Right lobe of liver (tissue), 6 donors: ENCODE data around the gene TSPAN9. TPM values are rescaled to one million over a fixed set of nuclear protein-coding genes. Genes with fewer than 3 reads are reported as not detected.

Experiments used
- ATAC-seq, 4 donors: fragments of 200-7000 bp; cut with Tn5 transposase; one replicate each; pipeline ENCODE4 v1.9.1; 2020; ENCODE audit warnings: mild to moderate bottlenecking in 4 of 4, moderate library complexity in 4 of 4
- DNase-seq, 3 donors: peaks; one replicate each; pipeline ENCODE4 v3.0.0-alpha.2; 2020
- H3K27ac ChIP-seq, 3 donors: fragments of 200-600 bp; one replicate each; pipeline ENCODE4 v1.8.0; 2022
- H3K27me3 ChIP-seq, 2 donors: fragments of 200-600 bp; one replicate each; pipeline ENCODE4 v1.8.0; 2022
- H3K36me3 ChIP-seq, 4 donors: fragments of 200-600 bp; sonication (generic) in 1 of 4; one replicate each; pipeline versions ENCODE4 v1.5.1 to v1.8.0; 2017 to 2022; ENCODE audit warnings: control low read depth in 1 of 4
- H3K4me1 ChIP-seq, 4 donors: fragments of 200-600 bp; sonication (generic) in 1 of 4; one replicate each; pipeline versions ENCODE4 v1.5.1 to v1.8.0; 2017 to 2022; ENCODE audit warnings: control low read depth in 1 of 4
- H3K4me3 ChIP-seq, 3 donors: fragments of 200-600 bp; one replicate each; pipeline ENCODE4 v1.8.0; 2022
- H3K9me3 ChIP-seq, 4 donors: fragments of 200-600 bp; sonication (generic) in 1 of 4; one replicate each; pipeline versions ENCODE4 v1.5.1 to v1.8.0; 2017 to 2022; ENCODE audit warnings: control low read depth in 1 of 4
- CTCF ChIP-seq, 4 donors: fragments of 200-600 bp in 3 of 4; fragments of 450-650 bp in 1 of 4; IDR thresholded peaks; one replicate each; pipeline versions ENCODE4 v1.5.1 to v1.8.0; 2016 to 2022; ENCODE audit warnings: antibody characterized with exemption in 4 of 4, mild to moderate bottlenecking in 2 of 4
- POLR2A ChIP-seq: fragments of 450-650 bp; IDR thresholded peaks from one replicate; pipeline ENCODE4 v1.6.1; 2017; ENCODE audit warnings: antibody characterized with exemption, mild to moderate bottlenecking
- WGBS: methylation state at CpG from one replicate; pipeline ENCODE4 v1.1.6; 2018; ENCODE audit warnings: low coverage, low lambda C conversion rate; ENCODE audit not compliant: insufficient coverage; ENCODE audit errors: missing lambda C conversion rate; 5-methylcytosine and 5-hydroxymethylcytosine counted together
- intact Hi-C, 2 donors: fragments of 100-400 bp; cut with DNase I; formaldehyde crosslinking; loops; one replicate each; pipeline versions ENCODE4 v1.11.2 to v1.14.1; 2022
- total RNA-seq, 6 experiments: library from RNA; depleted of rRNA in 2 of 6; stranded (reverse); fragments of >200 nt in 2 of 6; fragmentation: NEBNext Ultra II Directional in 3 of 6; extraction: Animal tissue kit (Norgen Biotek cat#: 25700) in 3 of 6; gene quantifications; one replicate each; pipeline versions ENCODE4 v1.1.0 to v1.2.4, GENCODE V29; 2016 to 2023
- donor health status: DM: no; HTN: yes; CAD: no.
- donor health status: DM: no; HTN: no; CAD: no.
- donor health status: DM: no; HTN: no; CAD: no.
- donor health status: DM: no; HTN: yes; CAD: no.
- donor health status: DM: no; HTN: yes; CAD: no.

Gene TSPAN9
- total RNA-seq, 6 experiments from 2014 or later, result 23.7 to 53.2 (median 39.8) TPM

GRCh38 chr12:3165078-3165980 lies 88.2 kb downstream of the TSPAN9 start:
- Histone ChIP-seq H3K36me3 (peaks cover 0 to 3% (median 0%) of the 10 kb centered on the region in 4 donors), H3K27me3 (no peaks in the 10 kb centered on the region), H3K4me1 (peaks cover 0 to 9% (median 3%) of the 10 kb centered on the region in 4 donors), H3K9me3 (no peaks in the 10 kb centered on the region), H3K4me3 (no peak overlapping the region), H3K27ac (no peak overlapping the region)
- TF ChIP-seq POLR2A, result no peak
- no peak for TF ChIP-seq CTCF (IDR thresholded peaks at IDR 0.05)
- ATAC-seq (peak; percentile 33 to 83 (median 68)), DNase-seq (peak in 1 of 3 donors; percentile 33)
- WGBS, result 84% methylated on average over 13 of the region's 22 CpGs
- intact Hi-C loops, result no loop called here

GRCh38 chr12:3167636-3168035 lies 90.5 kb downstream of the TSPAN9 start:
- no CpG with 5 or more reads among the region's 3 CpGs for WGBS
- ATAC-seq (no peak), DNase-seq (peak in 1 of 3 donors; percentile 23)
- H3K27ac ChIP-seq, result no peak overlapping the region
- intact Hi-C loops, result no loop called here
- no peak overlapping the region for H3K4me3 ChIP-seq
- H3K27me3 ChIP-seq, result no peaks in the 10 kb centered on the region
- TF ChIP-seq CTCF (IDR thresholded peaks at IDR 0.05), result no peak
- no peak for TF ChIP-seq POLR2A
- H3K4me1 ChIP-seq, result peaks cover 0 to 9% (median 3%) of the 10 kb centered on the region in 4 donors
- H3K9me3 ChIP-seq, result no peaks in the 10 kb centered on the region
- peaks cover 0 to 3% (median 0%) of the 10 kb centered on the region in 4 donors for H3K36me3 ChIP-seq

- Histone ChIP-seq H3K36me3 (peaks cover 0 to 3% (median 0%) of the 10 kb centered on the region in 4 donors), H3K27me3 (no peaks in the 10 kb centered on the region), H3K27ac (no peak overlapping the region), H3K4me3 (no peak overlapping the region), H3K4me1 (peaks cover 0 to 9% (median 3%) of the 10 kb centered on the region in 4 donors), H3K9me3 (no peaks in the 10 kb centered on the region)
- WGBS, result 75% methylated on average over 14 of the region's 22 CpGs
- ATAC-seq (peak in 1 of 4 donors; percentile 62), DNase-seq (peak in 1 of 3 donors; percentile 11)
- TF ChIP-seq POLR2A (no peak), CTCF (IDR thresholded peaks at IDR 0.05) (no peak)
- intact Hi-C loops, result no loop called here
Observed at GRCh38 chr12:3168223-3169221, 91.3 kb downstream of the TSPAN9 start.

GRCh38 chr12:3170423-3171194 lies 93.4 kb downstream of the TSPAN9 start:
- TF ChIP-seq POLR2A, result no peak
- TF ChIP-seq CTCF (IDR thresholded peaks at IDR 0.05), result no peak
- ATAC-seq (no peak), DNase-seq (peak in 1 of 3 donors; percentile 23)
- intact Hi-C loops, result no loop called here
- WGBS, result 82% methylated on average over 16 of the region's 20 CpGs
- Histone ChIP-seq H3K27ac (no peak overlapping the region), H3K27me3 (no peaks in the 10 kb centered on the region), H3K36me3 (peaks cover 0 to 3% (median 0%) of the 10 kb centered on the region in 4 donors), H3K4me1 (no peaks in the 10 kb centered on the region), H3K4me3 (no peak overlapping the region), H3K9me3 (no peaks in the 10 kb centered on the region)
